A549 treated with GW870086 at 1 μM for 4 hours (cell line): Measurements from ENCODE around the gene NENF. TPM values are rescaled to one million over a fixed set of nuclear protein-coding genes. Genes with fewer than 3 reads are reported as not detected.

ENCODE experiments used
- total RNA-seq: library from RNA; stranded (reverse); fragments of 200-300 nt; extraction: Qiagen RNA extraction; gene quantifications from 5 replicates; pipeline ENCODE4 v1.2.3, GENCODE V29; 2022; ENCODE audit warnings: low read depth

Gene NENF
- 93.0 to 145 TPM (median 135 TPM) in 5 replicates for total RNA-seq

DNA sequence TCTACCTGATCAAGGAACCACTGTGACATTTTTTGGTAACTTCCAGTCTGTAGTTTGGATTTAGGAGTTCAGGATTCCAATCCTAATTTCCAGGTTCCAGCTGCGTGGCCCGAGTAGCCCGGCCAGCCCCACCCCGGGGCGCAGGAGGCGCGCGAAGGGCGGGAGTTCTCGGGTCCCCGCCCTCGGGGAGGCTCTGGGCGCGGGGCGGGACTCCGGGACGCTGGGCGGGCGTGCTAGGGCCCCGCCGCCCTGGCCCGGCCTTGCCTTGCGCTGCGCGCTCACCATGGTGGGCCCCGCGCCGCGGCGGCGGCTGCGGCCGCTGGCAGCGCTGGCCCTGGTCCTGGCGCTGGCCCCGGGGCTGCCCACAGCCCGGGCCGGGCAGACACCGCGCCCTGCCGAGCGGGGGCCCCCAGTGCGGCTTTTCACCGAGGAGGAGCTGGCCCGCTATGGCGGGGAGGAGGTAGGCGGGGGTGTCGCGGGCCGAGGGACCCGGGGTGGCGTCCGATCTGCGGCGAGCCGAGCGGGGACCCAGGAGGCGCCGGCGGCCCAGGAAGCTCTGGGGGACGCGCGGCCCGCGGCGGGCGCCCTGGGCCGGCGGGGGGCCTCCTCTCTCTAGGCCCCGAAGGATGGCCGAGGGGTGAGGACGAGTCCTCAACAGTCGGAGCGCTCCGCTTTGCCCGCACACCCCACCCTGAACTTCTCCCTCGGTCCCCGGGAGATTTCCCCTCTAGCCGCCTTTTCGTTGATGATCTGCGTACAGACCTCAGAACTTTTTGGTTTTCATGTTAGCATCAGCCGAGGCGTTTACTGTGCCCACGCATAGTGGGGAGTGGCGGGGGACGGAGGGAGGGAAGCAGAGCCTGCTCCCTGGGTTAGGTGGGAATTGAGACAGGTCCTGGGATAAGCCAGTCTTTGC is at the start of gene NENF:
Gene NENF, plus strand, starts transcription at position 260 of the 916 bp plus-strand sequence. Its CDS starts 24 bp downstream, at position 284.

DNA sequence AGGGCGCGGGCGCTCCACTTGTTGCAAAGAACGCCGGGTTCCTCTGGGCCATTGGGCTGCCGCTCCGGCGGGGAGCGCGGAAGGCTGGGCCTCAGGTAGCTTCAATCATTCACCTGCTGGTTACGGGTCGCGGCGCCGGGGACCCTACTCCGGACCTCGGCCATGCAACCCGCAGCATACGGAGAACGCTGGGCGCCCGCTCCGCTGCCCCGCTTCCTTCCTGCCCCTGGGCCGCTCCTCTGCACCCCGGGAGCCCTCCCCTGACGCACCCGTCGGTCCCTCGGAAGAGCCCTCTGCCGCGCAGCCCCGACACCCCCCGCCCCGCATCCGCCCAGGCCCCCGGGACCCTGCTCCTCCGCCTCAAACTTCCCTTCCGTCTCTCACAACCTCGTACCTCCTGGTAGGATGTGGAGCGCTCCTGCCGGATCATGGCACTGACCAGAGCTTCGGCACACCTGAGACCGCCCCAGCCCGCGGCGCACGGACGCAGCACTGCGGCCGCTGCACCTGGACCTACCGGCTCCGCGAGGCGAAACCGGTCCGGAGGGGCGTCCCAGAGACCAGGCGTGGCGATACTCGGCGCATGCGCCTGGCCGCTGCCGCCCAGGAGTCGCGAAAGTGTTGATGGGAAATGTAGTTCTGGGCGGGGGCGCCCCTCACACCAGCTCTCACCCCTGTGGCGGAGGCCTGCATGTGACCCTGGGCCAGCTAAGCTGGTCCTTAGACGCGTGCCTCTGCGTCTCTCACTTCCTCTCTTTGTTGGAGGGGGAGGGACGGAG is 18.2 kb upstream of the NENF start, which contains the start of gene PACC1:
Gene PACC1, minus strand, starts transcription at position 559 of the 779 bp plus-strand sequence. Its CDS starts 129 bp downstream, at position 430.

Other genes starting within 250 kb of the NENF start
- gene PPP2R5A, start 147.5 kb upstream of the NENF start, total RNA-seq: 19.8 to 25.2 TPM (median 24.4 TPM) in 5 replicates
- gene PACC1, start 18.0 kb upstream of the NENF start, total RNA-seq: 16.8 to 21.5 TPM (median 18.0 TPM) in 5 replicates
- gene ATF3, start 175.8 kb downstream of the NENF start, total RNA-seq: 31.5 to 44.1 TPM (median 34.1 TPM) in 5 replicates